Measurements from ENCODE around the gene PAN3. TPM values are rescaled to one million over a fixed set of nuclear protein-coding genes. Genes with fewer than 3 reads are reported as not detected.
A peak's percentile ranks its signal among the peaks of the same experiment; 100 is the strongest.
"Not testable (repeated sequence)": the region's sequence is repeated elsewhere in the genome, so short reads cannot be mapped to it uniquely, and the experiment has no call there.

Gene PAN3
- total RNA-seq, 1 donor from 2014 or later: 50.2 TPM

DNA sequence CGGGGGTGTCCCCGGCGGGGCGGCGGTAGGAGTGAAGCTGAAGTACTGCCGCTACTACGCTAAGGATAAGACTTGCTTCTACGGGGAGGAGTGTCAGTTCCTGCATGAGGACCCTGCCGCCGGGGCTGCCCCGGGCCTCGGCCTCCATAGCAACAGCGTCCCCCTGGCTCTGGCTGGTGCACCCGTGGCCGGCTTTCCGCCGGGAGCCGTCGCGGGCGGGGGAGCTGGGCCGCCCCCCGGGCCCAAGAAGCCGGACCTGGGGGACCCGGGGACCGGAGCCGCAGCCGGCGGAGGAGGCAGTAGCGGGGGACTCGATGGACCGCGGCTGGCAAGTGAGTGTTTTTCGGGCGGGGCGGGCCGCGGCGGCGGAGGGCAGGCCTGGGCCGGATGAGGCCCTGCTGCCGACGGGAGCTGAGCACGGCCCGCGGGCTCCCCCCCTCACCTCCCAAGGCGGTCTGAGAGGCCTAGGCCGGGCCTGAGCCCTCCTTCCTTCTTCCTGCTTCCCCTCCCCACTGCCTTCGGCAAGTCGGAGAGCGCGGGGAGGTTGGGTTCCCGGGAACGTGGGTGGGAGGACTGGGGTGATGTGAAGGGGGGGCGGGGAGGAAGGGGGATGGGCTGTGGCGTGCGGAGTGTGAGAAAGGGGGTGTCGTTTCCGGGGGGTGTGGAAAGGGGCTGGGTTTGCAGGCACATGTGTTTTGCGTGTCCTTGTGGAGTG, 568 bp downstream of the PAN3 start:
- peak; percentile 69 for DNase-seq

DNA sequence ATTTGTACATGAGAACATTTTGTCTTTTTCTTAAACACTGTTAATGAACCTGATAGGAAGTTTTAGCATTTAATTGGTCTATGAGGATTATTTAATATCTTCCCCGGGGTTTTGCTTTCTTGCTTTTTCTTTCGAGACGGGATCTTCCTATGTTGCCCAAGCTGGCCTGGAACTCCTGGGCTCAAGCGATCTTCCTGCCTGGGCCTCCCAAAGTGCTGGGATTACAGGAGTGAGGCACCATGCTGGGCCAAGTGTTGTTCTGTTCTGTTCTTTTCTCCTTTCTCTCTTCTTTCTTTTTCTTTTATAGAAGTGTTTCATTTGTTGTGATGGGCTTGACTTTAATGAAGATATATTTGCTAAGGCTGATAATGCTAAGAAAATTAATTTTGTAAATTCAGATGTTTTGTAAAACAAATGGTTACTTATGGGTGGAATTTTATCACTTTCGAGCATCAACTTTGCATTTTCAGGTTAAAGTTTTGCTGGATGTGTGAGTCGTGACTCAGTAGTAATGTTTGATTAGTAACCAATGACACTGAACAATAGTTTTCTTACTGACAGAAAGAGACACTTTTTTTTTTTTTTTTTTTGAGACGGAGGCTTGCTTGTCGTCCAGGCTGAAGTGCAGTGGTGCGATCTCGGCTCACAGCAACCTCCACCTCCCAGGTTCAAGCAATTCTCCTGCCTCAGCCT, 2.2 kb downstream of the PAN3 start:
- DNase-seq: no peak

DNA sequence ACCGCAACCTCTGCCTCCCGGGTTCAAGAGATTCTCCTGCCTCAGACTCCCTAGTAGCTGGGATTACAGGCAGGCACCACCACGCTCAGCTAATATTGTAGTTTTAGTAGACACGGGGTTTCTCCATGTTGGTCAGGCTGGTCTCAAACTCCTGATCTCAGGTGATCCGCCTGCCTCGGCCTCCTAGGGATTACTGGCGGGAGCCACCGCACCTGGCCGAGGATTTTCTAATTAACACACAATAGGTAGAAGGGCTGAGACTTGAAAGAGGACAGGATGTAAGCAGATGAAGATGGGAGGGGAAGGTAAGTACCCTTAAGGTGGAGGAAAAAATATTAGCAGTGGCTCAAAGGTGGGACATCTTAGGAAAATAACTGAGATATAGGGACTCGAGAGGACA, 3.2 kb downstream of the PAN3 start:
- DNase-seq: not testable (repeated sequence)

DNA sequence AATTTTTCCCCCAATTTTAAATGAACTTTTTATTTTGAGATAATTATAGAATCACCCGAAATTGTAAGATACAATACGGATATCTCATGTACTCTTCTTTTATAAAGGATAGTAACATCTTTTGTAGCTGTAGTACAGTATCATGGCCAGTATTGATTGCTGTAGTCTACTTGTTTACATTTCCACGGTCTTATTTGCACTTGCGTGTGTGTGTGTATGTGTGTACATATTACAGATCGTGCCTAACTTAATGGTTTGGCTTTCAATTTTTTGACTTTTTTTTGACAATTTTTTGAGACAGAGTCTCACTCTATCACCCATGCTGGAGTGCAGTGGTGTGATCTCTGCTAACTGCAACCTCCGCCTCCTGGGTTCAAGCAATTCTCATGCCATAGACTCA, 6.7 kb downstream of the PAN3 start:
- no peak for DNase-seq

DNA sequence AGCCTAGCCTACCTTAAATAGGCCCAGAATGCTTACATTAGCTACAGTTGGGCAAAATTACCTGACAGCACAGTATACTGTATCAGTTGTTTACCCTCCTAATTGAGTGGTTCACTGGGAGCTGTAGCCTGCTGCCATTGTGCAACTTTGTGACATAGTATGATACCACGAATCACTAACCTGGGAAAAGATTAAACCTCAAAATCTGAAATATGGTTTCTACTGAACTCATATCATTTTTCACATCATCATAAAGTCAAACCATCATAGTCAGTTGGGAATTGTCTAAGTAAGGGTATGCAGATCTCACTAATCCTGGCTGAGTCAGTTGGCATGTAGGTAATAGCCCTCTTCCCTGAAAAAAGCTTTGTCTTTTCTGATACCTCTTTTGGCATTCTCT, 9.2 kb downstream of the PAN3 start:
- DNase-seq: no peak

DNA sequence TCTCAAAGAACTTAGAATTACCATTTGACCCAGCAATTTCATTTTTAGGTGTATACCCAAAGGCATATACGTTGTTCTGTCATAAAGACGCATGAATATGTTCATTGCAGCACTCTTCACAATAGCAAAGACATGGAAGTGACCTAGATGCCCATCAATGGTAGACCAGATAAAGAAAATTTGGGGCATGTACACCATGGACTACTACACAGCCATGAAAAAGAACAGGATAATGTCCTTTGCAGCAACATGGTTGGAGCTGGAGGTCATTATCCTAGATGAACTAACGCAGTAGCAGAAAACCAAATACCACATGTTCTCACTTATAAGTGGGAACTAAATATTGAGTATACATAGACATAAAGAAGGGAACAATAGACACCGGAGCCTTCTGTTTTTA, 20.7 kb downstream of the PAN3 start:
- no peak for DNase-seq

DNA sequence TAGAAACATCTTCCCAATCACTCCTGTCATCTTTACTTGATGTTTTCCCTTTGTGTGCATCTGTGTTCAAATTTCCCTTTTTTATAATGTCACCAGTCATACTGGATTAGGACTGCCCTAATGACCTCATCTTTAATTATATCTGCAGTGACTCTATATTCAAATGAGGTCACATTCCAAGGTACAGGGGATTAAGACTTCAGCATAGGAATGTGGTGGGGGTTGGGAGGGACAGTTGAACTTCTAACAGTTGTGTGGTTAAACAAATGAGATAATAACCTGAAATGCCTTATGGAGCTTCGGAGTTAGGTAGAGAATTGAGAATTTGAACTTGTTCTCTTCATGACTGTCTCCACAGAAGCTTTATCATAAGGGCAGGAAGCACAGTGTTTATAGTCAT, 23.0 kb downstream of the PAN3 start:
- DNase-seq: no peak

DNA sequence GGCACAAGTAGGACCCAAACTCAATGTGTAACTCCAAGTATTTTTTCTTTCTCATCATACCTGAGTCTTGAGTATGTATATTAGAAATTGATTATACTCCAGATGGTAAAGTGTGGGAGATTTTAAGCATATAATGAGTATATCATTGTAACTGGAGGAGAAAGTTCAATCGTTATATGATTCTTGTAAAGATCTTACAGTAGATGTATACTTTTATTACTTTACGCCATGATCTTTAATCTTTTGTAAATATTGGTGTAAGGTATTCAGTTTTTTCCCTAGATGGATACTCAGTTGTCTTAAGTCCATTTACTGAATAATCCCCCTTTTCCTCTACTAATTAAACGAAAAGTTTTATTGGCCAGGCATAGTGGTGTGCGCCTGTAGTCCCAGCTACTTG, 25.2 kb downstream of the PAN3 start:
- no peak for DNase-seq

DNA sequence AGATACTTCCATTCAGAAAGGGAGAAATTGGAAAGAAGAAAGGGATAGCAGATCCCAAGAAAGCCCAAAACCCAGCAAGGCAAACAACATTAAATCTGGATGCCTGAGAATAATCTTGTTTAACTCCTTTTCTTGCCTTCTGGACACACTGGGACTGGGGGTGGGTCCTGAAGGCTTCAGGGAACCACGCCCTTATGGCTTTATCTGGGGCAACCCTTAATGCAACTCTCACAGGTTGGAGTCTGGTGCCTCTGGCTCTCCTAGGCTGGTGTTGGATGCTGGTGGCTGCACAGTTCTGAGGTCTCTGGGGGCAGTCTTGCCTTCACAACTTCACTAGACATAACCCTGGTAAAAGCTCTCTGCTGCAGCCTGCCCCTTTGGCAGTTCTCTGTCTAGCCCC, 27.9 kb downstream of the PAN3 start:
- no peak for DNase-seq

DNA sequence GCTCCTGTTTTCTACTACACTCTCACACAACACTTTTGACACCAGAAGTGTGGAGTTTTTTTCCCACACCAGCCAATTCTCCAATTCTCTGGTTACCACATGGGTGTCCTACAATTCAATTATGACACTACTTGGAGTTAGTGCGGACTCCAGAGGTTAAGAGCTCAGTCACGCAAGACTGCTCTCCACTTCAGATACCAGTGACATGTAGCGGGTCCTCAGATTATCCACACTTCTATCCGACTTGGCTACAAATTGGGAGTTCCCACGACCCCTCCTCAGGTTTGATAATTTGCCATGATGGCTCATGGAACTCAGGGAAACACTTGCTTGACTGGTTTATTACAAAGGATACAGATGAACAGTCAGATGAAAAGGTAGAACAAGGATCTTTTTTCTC, 32.9 kb downstream of the PAN3 start:
- DNase-seq: no peak

DNA sequence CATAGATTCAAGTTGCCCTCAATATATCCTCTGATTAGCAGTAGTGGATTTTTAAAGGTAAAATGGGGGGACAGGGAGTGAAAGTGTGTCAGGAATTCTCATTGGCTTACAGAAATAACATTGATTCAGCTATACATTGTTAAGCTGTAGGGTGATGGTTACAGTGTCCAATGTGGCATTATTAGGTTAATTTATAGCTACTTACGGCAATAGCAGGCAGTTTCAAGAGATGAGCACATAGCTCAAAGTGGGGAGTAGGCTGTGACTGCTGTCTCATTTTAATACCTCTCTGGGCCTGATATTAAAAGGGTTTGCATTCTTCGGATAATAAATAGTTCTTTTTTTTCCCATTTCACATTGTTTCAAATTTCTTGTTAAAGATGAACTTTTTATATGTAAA, 34.6 kb downstream of the PAN3 start:
- no peak for DNase-seq

DNA sequence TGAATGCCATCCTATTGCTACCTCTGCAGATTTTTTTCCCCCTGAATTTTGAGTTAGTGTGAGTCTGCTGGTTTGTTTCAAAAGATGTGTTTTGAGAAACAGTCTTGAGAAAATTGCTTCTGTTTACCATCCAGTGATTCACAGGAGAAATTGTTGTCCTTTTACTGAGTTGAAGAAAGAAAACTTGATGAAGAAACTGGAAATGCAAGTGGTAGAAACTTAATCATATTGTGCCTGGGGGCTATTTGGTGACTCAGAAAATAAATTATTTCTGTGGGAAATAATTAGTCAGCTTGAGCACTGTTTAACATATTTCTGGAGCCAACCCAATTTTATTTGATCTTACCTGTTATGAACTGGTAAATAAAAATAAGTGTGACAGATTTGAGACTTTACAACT, 35.4 kb downstream of the PAN3 start:
- DNase-seq: no peak

DNA sequence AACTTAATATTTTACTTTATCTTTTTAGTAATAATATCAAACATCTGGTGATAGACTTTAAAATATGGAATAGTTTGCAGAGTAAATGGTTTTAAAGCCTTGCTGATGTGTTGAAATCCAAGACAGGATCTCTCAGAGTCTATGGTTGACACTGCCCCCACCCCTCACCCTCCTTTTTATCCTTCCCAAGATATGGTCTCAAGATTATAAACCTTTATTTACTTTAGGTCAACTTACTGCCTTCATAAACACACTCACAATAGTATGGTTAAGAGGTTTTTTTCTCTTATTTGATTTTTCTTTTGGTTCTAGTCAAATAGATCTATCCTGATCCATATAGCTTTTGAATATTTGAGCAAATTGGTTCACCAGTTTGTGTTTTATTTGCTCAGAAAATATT, 39.0 kb downstream of the PAN3 start:
- DNase-seq: no peak

DNA sequence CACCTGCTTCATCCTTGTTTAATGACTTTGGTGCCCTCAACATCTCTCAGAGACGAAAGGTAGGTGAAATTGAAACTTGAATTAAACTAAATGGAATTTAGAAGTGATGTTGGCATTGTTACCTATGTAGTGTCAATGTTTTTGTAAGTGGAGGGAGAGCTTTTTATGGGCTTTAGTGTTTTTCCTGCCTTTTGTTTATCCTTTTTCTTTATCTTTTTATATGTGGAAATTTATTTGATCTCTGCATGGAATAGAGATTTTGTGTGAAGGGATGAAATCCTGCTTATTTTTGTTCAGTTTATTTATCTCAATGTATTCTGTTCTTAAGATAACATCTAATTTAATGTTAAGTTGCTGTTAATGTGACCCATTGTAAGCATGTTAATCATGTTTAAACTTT, 39.5 kb downstream of the PAN3 start:
- no peak for DNase-seq

DNA sequence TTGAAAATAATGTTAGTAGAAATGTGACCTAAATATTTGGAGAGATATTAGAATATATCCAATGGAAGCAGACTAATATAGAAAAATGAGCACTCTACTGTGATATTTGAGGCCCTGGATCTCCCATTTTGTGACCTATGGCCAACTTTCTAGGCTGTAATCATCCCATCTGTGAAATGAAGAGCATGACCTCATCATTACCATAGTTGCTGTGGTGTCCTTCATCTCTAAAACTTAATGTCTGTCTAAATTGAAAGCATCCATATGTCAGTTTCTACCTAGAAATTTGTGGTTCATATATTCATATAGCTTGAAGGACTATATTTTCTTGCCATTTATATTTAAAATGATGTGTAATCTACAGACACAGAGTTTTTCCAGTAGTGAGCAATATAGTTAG, 41.6 kb downstream of the PAN3 start:
- DNase-seq: no peak

DNA sequence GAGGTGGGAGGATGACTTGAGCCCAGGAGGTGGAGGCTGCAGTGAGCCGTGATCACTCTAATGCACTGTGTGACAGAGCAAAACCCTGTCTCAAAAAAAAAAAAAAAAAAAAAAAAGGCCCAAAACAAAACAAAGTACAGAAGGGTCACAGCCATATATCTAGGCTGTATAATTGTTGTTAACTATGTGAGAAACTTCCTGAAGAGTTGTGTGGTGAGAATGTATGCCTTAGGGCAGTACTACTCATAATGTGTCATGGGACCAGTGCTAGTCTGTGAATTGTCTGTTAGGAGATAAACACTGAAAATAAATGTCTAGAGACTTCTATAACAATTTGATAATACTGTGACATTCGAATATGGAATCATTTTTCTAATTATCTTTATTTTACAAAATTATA, 43.1 kb downstream of the PAN3 start:
- no peak for DNase-seq

DNA sequence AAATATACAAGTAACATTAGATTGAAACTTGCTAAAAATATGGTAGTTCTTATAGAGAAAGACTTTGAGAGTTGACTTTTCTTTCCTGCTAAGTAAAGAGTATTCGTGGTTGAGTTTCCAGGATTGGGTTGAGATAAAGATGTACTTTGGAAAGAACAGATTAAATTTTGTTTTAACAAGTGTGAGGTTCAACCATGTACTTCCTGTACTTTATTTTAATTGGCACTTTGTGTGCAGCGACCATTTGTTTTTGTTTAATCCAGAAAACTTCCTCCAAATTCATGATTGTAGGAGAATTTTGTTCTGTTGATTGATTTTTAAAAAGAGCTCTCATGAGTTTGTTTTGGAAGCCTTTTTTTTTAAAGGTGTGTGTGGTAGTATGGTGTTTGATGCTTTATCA, 46.9 kb downstream of the PAN3 start:
- no peak for DNase-seq

DNA sequence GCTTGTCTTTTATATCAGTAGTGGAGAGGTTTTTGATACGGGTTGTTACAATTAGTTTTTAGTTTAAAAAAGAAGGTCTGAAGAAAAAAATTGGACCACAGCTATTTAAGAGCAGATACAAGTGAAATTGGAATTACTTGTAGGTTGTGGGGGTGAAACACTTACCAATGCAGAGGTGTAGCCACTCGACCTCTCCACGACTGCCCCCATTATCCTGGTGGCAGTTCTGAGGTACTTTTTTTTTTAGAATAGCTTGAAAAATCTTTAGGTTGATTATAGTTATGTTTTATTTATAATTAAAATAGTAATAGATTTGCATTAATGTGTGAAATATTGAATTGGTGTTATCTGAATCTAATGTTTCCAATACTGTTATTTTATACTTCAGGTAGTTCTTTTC, 60.7 kb downstream of the PAN3 start:
- no peak for DNase-seq

DNA sequence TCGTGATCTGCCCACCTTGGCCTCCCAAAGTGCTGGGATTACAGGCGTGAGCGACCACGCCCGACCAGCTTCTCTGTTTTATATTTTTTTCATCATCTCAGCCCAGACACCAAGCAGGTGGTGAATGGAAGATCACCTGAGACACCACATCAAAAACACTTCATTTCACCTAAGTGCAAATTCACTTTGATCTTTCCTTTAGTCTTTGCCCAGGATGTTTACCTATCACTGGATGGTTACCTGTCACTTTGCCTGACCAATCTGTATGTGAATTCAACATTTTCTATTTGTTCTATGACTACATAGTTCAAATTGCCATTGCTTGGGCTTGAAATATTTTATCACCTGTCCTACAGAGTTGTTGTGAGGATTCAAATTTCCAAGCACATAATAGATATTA, 65.7 kb downstream of the PAN3 start:
- no peak for DNase-seq

DNA sequence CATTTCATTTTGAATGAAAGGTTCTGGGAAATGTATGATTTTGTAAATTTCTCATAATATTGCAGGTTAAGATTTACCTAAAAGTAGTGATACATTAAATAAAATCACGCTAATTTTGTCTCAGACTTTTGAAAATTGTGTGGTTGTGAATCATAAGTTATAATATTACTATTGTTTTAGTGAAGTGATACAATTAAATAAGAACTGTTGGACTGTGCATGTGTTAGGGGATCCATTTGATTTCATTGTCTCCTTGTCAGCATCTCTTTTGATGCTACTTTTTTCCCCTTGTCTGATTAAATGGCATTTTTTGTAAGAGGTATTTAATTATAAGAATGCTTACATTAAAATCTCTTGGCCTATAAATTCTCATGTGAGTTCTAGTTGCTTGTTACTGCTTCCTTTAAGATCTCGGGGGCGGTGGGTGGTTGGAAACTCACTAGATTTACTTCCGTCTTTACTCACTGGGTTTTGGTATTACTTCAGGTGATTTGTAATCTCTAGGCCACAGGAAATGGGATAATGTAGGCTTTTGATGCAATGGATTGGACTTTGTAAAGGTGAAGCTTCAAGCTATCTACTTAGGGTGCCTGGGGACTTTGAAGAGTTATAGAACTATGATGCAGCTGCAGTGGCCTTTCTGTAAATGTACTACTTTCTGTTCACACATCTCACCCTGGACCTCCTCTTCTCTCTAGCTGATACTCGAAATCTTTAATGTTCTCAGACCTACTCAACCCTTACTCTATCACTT, 66.5 kb downstream of the PAN3 start:
- DNase-seq: no peak

DNA sequence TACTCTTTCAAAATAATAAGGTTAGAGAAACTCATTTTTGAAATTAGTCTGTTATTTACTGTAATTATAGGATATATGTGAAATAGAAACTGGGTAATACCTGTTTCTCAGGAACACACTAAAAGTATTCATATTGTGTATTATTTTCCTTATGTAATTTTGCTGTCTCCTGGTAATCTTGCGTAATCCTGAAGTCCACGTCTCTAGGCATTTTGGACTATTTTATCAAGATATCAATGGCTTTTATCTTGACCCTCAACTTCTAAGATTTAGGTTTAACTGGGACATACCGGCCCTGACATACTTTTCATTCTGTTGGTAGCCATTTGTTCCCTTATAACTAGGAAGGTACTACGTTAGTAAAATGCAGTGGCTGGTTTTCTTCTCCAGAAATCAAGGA, 80.3 kb downstream of the PAN3 start:
- DNase-seq: no peak

DNA sequence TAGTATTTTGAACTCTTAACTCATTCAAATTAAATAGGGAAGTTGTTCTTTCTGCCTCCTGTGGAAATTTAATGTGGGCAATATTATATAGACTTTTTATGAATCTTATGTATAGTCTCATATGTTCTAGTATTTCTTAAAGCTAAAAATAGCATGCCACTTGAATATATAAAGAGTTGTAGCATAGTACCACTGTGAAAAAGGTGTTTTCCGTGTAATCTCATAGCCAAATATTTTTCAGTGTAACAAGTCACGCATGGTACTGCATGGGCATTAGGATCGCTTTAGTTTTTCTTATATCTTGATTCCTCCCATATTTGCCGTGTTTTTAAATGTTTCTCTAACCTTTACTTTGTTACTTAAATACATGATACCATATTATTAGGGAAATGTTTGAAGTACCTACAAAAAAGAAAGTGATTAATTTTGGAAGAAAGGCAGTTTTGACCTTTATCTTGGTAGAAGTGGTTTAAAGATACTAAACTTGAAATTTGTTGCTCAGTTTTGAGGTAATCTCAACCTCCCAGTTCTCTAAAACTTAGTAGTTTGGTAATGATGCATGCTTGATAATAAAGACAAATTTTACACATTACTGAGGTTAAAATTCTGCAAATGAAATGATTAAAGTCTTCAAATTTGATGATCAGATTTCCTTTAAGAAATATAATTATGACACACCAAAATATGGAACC, 81.2 kb downstream of the PAN3 start:
- no peak for DNase-seq

DNA sequence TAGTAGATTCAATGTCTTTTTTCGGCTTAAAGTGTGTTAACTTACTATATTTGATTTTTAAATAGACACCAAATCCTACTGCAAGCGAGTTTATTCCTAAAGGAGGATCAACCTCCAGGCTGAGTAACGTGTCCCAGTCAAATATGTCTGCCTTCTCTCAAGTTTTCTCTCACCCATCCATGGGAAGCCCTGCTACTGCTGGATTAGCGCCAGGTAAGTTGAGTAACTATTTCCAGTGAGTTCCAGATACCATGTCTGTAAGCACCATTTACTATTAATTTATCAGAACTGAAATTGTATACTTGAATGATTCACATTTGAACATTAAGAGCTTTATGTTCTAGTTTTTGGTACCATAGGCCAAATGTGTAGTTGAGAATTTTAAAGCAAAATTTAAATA, 81.8 kb downstream of the PAN3 start:
- no peak for DNase-seq
